ENCODE results near the gene GRK5. TPM values are rescaled to one million over a fixed set of nuclear protein-coding genes. Genes with fewer than 3 reads are reported as not detected.

The GRK5 gene
- total RNA-seq, 1 experiment from 2014 or later = 1.2 TPM

DNA sequence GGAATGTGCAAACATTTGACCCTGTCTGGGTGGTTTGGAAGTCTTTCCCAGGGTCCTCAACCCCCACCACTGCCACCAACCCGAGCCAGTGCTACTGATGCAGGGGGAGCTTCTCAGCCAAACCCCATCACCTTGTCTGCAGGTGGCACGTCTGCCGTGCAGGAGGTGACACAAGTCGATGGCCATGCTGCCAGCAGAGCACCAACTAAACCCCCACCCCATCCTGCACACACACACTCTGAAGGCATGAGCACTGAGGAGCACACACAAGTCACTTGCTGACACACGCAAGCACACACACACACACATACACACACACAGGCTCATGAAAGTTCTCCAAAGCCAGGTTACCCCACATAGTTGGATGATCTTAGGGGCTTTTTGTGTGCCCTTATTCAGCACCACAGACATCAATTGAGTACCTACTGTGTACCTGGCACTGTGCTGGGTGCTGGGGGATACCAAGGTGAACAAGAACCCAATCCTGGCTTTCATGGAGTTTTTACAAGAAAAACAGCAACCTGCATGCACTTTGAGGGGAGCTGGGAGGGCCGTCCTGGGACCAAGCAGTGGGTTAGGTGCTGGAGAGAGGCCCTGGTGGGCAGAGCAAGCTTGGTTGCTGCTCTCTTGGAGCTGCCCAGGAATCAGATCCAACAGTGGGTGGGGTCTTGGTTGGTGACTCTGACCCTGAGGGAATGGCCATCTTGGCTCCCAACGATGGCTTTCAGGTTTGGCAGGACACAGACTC lies 216.3 kb downstream of the GRK5 start:
- H2BK12ac ChIP-seq (ENCODE audit: insufficient read length, low read depth, low read length) = no peak overlapping the region
- H2AK5ac ChIP-seq (ENCODE audit: insufficient read length, low read length) = no peak overlapping the region
- no peak overlapping the region for H2AFZ ChIP-seq (ENCODE audit: low read length)
- no CpG with 5 or more reads among the region's 7 CpGs for WGBS (ENCODE audit: extremely low coverage, insufficient read length, low lambda C conversion rate)
- no peak overlapping the region for H2BK15ac ChIP-seq (ENCODE audit: low read depth, low read length)
- no peaks in the 10 kb centered on the region for H3K23me2 ChIP-seq (ENCODE audit: insufficient read length, low read depth, low read length, poor library complexity, severe bottlenecking)
- no peak overlapping the region for H4K8ac ChIP-seq (replicated peaks; ENCODE audit: insufficient read length, low read depth, low read length)
- H3K14ac ChIP-seq (ENCODE audit: insufficient read depth, low read length) = no peak overlapping the region; the same call in 1 of the 2 replicates
- H4K5ac ChIP-seq (ENCODE audit: insufficient read length, low read depth, low read length) = no peak overlapping the region
- H3K18ac ChIP-seq (ENCODE audit: insufficient read length, low read depth, low read length) = no peak overlapping the region
- no peaks in the 10 kb centered on the region for H3K4me1 ChIP-seq (ENCODE audit: insufficient read depth, low read length)
- no peaks in the 10 kb centered on the region for H3K27me3 ChIP-seq (ENCODE audit: insufficient read depth, low read length)
- H4K20me1 ChIP-seq (ENCODE audit: control insufficient read depth, insufficient read depth, insufficient read length) = no peaks in the 10 kb centered on the region
- no peaks in the 10 kb centered on the region for H3K79me2 ChIP-seq (ENCODE audit: insufficient read depth, low read length)
- H3K27ac ChIP-seq (ENCODE audit: insufficient read length, low read depth, low read length) = no peak overlapping the region
- H3K36me3 Mint-ChIP-seq (ENCODE audit: insufficient read depth in 1 of 3, low read depth in 3 of 3) = no peaks in the 10 kb centered on the region
- H3K4me3 Mint-ChIP-seq = no peak overlapping the region
- peaks cover 18 to 23% of the 10 kb centered on the region in 2 experiments for H3K4me1 Mint-ChIP-seq
- H2BK20ac ChIP-seq (ENCODE audit: low read depth, low read length, poor library complexity, severe bottlenecking) = no peak overlapping the region
- H3K9ac ChIP-seq (ENCODE audit: extremely low read depth, insufficient read length, low read length) = no peak overlapping the region
- no peaks in the 10 kb centered on the region for H3K79me1 ChIP-seq (ENCODE audit: insufficient read depth, low read depth, low read length, poor library complexity, severe bottlenecking)
- H3K9me3 Mint-ChIP-seq = no peaks in the 10 kb centered on the region
- no peak overlapping the region for H2BK5ac ChIP-seq (ENCODE audit: insufficient read length, low read length)
- H3K23ac ChIP-seq (ENCODE audit: insufficient read length, low read depth, low read length) = no peak overlapping the region
- no peak overlapping the region for H3K4me2 ChIP-seq (ENCODE audit: insufficient read depth, insufficient read length, low read length)
- no peaks in the 10 kb centered on the region for H3K9me3 ChIP-seq (ENCODE audit: control insufficient read depth, low read depth, low read length)
- DNase-seq = no peak
- no peak overlapping the region for H3T11ph ChIP-seq (ENCODE audit: low read length)
- H2BK120ac ChIP-seq (ENCODE audit: low read depth, low read length, poor library complexity, severe bottlenecking) = no peak overlapping the region
- H3K27me3 Mint-ChIP-seq (ENCODE audit: low read depth) = no peaks in the 10 kb centered on the region
- H3K4ac ChIP-seq (ENCODE audit: low read depth, low read length) = no peak overlapping the region
- H3K27ac Mint-ChIP-seq = no peak overlapping the region; a peak in 1 of 7 replicates
- no peak overlapping the region for H4K91ac ChIP-seq (ENCODE audit: insufficient read length, low read depth, low read length)
- TF ChIP-seq, protein P1, sequence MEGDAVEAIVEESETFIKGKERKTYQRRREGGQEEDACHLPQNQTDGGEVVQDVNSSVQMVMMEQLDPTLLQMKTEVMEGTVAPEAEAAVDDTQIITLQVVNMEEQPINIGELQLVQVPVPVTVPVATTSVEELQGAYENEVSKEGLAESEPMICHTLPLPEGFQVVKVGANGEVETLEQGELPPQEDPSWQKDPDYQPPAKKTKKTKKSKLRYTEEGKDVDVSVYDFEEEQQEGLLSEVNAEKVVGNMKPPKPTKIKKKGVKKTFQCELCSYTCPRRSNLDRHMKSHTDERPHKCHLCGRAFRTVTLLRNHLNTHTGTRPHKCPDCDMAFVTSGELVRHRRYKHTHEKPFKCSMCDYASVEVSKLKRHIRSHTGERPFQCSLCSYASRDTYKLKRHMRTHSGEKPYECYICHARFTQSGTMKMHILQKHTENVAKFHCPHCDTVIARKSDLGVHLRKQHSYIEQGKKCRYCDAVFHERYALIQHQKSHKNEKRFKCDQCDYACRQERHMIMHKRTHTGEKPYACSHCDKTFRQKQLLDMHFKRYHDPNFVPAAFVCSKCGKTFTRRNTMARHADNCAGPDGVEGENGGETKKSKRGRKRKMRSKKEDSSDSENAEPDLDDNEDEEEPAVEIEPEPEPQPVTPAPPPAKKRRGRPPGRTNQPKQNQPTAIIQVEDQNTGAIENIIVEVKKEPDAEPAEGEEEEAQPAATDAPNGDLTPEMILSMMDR (conservative IDR thresholded peaks at IDR 0.05) = no peak
- no peak overlapping the region for H3K56ac ChIP-seq (ENCODE audit: insufficient read length, low read depth, low read length)

All from H9 (cell line).